HG03354 (cell line): ENCODE data around the gene PIGP.
"Not testable (repeated sequence)": the region's sequence is repeated elsewhere in the genome, so short reads cannot be mapped to it uniquely, and the experiment has no call there.

ENCODE experiments used
- ATAC-seq: cut with Tn5 transposase; IDR thresholded peaks from one replicate; pipeline ENCODE4 v1.9.1; 2021; ENCODE audit warnings: mild to moderate bottlenecking; ENCODE audit not compliant: unreplicated experiment, poor library complexity, severe bottlenecking

PIGP gene

DNA sequence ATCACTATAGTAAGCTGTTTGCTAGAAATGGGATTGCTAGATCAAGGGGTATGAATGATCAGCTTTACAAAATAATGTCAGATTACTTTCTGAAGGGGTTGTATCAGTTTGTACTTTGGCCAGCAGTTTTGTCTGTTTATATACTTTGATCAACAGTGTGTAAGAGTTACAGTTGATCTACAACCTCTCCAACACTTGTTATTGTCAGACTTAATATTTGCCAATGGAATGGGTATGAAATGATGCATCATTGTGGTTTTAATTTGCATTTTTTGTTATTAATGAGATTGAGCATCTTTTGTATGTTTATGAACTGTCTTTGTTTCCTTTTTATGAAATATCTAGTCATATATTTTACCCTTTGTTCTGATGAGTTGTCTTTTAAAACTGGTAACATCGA, 4.5 kb upstream of the PIGP start:
- no peak for ATAC-seq

DNA sequence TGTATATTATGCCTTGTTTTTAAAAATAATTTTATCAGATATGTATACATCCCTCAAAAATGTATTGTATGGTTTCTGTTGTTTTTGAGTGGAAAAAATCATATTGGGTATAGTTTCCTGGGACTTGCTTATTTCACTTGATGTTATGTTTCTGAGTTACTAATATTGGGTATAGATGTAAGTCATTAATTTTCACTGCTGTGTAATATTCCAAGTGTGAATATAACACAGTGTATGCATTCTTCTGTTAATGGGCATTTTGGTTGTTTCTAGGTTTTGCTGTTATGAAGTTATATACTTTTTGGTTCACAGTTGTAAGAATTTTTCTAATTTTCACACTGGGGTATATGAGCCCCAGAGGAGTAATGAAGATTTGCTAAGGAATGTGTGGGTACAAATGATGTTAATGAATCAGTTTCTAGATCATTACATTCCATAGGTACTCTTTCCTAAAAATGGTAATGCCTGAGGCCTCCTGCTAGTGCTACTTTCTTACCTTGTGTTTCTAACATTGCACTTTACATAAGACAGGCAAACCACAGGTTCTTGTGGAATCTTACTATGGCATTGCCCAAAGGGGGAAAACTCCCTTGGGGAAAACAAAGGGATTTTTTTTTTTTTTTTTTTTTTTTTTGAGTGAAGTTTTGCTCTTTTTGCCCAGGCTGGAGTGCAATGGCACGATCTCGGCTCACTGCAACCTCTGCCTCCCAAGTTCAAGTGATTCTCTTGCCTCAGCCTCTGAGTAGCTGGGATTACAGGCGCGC, 3.4 kb upstream of the PIGP start:
- ATAC-seq, result no peak

DNA sequence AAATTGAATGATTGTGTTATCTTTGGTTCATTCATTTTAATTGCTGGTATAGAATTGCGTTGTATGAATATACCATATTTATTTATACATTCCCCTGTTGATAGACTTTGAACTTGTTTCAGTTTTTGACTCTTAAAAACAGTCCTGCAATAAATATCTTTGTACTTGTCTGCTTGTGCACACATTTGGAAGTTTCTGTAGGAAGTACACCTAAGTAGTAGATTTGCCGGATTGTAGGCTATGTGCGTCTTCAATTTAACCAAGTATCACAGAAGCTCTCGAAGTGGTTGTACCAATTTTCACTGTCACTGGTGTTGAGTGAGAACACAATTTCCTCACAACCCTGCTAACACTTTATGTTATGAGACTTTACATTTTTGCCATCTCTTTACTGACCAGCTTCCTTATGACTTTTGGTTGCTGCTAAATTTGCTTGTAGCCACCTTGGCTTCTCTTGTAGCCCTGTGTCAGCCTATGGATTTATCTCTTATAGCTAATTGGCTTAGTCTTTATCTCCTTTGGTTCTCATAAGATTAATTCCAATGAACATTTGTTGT, 2.4 kb upstream of the PIGP start:
- no peak for ATAC-seq

DNA sequence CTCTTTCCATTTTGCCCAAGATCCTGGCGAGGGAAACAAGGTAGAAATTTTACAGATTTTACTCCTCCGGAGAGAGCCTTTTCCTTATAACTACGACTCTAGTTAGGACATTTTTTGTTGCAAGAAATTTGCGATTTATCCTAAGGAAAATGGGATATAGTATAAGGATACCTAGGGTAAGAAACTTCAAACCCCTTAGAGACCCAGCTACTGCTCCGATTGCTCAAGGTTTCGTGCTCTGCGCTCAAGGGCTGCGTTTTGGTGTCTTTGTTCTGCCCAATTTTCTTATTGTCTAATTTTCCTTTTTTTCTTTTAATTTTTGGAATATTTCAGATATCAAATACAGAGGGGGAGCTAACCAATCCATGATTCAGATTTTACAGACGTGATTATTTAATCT, 1.7 kb upstream of the PIGP start:
- ATAC-seq, result no peak

DNA sequence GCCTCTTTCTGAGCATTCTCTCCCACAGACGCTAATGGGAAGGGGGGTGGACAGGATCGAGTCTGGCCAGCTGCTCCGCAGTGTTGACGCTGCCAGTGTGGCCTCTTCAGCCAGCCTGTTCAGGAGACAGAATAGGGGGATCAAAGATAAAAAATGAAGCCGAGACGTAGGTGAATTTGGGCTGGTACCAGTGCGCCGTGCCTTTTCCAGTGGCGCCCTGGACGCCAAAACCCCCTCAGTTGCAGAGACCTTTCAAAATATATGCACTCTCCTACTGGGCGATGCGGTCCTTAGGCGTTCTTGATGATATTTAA, 1.3 kb upstream of the PIGP start:
- ATAC-seq, result peak; percentile 3

DNA sequence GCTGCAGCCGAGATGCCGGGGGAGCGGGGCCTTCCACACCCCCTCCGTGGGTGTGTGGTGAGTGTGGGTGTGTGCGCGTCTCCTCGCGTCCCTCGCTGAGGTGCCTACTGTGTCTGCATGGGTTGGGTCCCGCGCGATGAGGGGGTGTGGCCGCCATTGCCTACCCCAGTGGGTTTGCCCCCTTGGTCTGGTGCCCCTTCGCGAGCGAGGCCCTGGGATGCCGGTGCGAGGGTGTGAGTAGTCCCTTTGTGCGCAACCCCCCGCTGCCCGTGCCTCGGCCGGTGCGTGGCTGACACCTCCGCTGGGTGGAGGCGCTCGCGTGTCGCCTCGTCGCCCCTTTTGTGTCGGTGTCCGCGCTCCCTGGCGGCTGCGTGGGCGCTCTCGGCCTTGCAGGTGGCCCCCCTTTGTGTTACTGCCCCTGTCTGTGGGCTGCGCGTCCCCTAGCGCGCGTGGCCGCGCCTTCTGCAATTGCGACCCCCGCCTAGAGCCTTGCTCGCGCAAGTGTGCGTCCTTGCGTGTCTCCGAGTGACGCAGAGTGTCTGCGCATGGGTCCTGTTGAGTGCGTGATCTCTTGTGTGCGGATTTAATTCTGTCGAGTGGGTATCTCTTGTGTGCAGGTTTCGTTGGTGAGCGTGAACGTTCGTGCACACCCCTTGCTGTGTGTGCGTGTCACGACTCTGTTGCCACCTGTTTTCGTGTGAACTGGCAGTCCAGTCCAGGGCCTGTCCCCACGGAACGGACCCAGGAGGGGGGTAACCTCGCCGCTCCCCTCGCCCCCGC, 736 bp upstream of the PIGP start:
- peak; percentile 36 for ATAC-seq

DNA sequence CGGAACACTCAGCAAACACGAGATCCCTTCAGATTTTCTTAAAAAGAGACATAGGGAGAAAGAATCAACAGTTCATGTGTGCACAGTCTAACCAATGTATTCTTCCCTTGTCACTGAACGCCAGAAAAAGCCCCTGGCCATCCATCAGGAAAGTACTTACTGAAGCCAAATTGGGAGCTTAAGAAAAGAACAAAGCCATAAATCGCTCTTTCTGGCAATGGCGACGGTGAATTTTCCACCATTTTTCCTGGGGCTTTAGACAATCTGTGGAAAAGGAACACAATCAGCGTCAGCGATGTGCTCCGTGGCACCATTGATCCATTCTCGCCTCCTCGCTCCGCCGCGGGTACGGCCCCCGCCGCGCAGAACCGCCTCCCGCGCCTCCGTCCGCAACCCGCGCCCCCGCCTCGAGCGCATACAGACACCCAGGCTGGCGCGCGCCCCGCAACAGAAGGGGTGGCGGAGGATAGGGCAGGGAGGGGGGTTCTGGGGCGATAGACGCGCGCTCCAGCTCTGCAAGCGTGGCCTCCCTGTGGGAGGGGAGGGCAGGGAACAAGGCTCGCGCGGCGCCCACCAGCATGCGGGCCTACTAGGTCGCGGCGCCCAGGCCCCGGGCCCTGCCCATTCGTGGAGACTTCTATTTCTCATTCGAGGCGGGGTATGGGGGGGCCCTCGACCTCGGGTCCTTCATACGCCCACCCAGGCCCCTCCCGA, 440 bp downstream of the PIGP start:
- peak; percentile 43 for ATAC-seq

DNA sequence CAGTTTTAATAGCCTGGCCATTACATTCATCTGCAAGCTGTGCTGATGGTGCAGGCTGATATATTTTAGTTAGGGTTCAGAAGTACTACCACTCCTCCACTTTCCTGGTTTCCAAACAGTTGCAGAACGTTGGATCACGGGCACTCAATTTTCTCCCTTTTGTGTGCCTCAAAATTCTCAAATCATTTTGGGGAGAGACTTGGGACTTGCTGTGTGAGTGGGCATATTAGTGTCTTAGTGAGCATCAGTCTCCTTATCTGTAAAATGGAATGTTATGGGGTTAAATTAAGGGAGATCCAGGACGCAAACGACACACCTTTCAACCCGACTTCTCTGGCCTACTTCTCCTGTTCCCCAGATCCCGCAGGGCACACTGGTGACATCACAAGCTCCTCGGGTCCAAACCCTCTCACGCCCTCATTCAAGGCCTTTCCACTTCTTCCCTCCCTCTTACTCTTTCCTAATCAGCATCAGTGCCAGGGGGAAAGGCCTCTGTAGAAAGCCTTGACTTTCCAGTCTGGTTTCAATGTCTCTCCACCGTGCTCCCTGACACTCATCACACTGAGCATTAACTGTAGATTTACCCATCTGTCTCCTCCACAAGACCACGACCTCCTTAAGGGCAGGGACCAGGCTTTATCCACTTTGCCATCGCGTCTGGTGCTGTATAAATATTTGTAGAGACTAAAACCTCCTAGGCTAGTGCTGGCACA, 1.2 kb downstream of the PIGP start:
- ATAC-seq, result no peak

DNA sequence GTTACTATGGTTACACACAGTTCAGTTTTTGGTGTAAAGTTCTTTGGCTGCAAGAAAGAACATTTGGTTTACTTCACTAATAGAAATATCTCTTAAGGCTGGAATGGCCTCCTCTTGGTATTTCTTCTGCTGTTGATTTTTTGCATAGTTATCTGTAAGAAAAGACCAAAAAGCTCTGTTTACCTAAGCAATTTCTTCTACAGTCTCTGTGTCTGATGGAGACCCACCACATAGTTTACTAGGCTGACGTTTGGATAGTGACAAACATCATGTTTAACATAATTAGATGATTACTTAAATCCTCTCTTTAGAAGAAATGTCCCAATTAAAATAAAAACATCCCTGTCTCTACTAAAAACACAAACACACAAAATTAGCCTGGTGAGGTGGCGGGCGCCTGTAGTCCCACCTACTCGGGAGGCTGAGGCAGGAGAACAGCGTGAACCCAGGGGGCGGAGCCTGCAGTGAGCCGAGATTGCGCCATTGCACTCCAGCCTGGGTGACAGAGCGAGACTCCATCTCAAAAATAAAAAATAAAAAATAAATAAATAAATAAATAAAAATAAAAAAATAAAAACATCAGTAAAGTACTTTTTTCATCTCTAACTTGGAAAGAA, 7.2 kb downstream of the PIGP start:
- no peak for ATAC-seq

DNA sequence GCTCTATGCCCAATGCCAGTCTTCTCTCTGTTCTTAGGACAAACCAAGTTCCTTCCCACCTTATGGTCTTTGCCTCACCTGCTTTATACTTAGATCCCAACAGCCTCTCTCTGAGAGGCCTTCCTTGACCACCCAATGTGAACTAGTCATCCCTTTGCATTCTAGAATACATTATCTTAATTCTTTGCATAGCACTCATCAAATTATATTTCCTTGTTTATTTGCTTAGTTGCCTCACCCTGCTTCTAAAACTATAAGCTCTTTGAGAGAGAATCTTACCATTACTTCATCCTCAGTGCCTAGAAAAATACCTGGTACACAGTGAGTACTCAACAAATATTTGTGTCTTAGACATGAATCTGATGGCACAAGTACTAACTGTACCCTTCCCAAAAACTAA, 8.0 kb downstream of the PIGP start:
- ATAC-seq, result no peak

DNA sequence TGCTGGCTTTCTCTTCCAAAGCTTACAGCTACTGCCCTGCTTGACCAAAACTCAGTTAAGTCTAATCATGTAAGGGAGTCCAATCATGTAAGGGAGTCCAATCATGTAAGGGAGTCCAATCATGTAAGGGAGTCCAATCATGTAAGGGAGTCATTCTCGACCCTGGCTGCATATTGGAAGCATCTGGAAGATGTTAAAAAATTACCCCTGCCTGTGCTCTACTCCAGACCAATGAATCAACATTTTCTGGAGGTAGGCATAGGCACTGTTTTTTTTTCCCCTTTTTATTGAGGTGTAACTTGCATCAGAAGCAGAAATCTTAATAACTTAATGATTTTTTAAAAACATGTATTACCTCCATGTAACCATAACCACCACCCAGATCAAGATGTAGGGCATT, 9.4 kb downstream of the PIGP start:
- no peak for ATAC-seq

DNA sequence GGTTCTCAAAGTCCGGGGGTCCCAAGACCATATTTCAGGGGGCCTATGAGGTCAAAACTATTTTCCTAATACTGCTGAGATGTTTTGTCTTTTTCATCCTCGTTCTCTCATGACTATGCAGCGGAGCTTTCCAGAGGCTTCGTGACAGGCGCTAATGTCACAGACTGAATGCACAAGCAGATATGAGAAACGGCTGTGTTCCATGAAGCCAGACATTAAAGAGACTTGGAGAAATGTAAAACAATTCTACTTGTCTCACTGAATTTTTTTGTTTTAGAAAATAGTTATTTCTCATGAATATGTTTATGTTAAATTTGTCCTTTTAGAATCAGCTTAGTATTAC, 10.3 kb downstream of the PIGP start:
- ATAC-seq, result no peak

DNA sequence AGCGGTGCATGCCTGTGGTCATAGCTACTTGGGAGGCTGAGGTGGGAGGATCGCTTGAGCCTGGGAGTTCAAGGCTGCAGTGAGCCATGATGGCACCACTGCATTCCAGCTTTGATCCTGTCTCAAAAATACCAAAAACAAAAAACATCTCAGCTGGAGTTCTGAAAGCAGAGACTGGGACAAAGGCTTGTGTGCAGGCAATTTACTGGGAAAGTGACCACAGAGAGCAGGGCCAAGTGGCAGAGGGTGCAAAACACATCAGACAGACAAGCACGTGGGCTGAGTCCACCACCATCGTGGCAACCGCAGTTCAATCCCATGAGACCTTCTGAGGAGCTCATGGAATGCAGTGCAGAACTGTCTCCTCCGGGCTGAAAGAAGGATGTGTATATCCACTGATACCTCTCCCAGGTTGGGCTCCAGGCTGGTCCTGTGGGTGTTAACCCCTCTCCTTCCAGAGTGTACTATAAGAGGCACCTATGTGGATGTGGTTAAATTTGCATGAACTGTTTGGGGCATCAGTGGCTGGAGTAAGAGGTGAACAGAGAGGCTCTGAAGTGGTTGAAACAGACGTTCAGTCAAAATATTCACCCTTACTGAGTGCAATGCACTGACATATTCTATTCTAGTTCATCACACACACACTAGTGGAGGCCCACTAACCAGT, 10.8 kb downstream of the PIGP start:
- no peak for ATAC-seq

DNA sequence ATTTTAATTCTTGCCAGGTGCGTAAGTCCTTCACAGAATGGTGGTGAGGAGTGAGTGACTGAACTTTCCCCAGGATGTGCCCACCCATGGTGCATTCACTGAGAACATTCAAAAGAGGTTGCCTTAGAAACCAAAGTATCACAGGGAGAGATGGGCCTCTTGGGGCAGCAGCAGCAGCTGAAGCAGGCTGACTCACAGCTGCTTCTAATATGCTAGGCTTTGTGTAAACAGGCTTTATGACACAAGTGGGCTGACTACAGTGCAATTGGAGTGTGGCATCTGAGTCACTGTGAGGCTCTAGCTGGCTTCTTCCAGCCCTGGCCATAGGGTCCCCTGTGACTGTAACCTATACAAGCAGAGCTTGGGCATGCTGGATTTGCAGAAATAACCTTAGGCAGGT, 12.6 kb downstream of the PIGP start:
- ATAC-seq, result no peak

DNA sequence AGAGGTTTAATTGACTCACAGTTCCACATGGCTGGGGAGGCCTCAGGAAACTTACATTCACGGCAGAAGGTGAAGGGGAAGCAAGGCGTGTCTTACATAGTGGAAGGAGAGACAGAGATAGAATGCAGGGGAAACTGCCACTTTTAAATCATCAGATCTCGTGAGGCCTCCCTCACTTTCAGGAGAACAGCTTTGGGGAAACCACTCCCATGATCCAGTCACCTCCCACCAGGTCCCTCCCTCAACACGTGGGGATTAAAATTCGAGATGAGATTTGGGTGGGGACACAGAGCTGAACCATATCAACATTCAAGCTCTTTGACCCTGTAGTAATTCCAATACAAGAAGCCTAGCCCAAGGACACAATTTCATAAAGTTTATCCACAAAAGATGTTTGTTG, 13.7 kb downstream of the PIGP start:
- ATAC-seq, result no peak

DNA sequence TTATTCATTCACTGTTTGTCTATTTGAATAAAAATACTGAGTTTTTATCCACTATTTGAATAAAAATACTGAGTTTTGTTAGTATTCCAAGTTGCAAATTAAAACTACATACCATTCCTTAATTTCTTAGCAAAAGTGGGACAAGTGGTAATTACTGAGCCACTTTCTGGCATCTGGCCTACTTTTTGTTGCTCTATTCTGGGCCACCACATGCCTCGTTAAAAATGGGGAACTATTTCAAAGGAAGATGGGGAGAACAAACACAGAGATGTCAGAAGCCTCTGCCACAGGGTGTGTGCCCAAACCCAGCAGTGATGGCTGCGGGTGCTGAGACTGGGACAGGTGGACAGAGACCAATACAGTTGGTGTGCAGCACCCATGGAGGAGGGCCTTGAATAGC, 14.6 kb downstream of the PIGP start:
- ATAC-seq, result no peak

DNA sequence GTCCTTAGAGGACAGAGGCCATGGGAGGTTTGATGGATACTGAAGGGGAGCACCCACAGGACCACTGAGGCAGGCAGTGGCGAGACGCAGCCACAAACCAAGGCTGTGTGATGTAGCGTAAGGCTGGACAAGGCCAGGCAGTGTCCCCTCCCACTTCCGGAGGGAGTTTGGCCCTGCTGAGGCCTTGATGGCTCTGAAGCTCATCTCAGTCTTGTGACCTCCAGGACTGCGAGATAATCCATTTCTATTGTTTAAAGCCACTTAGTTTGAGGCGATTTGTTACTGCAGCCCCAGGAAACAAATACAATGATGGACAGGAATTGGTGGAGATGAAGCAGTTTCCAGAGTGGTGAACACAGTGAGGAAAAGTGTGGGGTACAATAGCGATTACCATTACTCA, 15.3 kb downstream of the PIGP start:
- ATAC-seq, result no peak

DNA sequence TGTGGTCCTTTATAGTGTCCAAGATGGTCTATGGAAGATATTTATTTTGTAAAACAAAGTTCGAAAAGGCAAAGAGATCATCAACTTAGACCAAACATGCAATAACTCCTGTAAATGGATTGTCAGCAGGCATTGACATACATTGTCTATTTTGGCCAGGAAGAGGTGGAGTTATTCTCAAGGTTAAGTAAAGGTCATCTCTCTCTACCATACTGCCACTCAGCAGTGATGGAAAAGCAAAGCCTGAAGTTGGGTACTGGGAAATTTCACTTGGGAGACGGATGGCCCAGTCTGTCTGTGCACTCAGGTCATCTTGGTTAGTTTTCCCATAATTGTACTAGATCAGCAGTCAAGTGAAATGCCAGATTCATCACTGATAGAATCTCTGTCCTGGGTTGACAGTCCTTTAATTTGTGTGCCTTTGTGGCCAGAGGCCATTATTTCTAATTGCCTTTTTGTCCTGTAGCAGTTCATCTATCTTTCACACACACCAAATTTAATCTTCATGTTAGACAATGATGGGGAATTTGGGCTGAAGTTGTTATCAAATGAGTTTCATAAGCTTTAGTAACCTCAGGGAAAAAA, 17.5 kb downstream of the PIGP start:
- ATAC-seq, result no peak

DNA sequence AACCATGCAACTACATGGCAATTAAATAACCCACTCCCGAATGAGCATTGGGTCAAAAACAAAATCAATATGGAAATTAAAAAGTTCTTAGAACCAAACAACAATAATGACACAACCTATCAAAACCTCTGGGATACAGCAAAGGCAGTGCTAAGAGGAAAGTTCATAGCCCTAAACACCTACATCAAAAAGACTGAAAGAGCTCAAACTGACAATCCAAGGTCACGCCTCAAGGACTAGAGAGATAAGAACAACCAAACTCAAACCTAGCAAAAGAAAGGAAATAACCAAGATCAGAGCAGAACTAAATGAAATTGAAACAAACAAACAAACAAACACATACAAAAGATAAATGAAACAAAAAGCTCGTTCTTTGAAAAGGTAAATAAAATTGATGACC, 23.1 kb downstream of the PIGP start:
- ATAC-seq, result not testable (repeated sequence)
